GM21381 (cell line): ENCODE data around the gene ATP6V1G3.
"Not testable (repeated sequence)": the region's sequence is repeated elsewhere in the genome, so short reads cannot be mapped to it uniquely, and the experiment has no call there.

Source experiments
- ATAC-seq: cut with Tn5 transposase; IDR thresholded peaks from one replicate; pipeline ENCODE4 v1.9.1; 2021; ENCODE audit warnings: mild to moderate bottlenecking, moderate library complexity; ENCODE audit not compliant: unreplicated experiment

The ATP6V1G3 gene

DNA sequence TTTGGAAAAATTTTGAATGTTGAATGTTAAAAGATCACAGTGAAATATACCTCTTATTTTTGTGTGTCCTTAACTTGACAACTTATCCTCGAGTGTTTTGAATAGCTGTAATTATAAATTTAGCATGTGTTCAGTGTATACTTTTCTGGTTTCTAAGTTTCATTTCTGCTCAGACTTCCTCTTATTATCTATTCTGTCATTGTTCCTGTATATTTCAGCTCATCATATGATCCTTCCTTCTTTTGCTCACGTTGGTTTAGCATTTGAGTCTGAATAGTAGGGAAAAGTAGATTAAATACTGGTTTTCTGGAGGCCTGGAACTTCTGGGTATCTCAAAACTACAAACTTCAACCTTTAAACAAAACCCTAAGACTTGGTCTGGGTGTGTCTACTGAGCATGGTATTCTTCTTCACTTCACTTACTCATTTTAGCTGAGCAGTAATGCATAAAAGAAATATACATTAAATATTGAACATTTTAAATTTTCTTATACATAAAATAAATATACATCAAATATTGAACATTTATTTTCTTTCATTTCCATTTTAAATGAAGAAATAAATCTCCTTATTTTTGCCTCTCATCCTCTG lies 3.3 kb upstream of the ATP6V1G3 start:
- ATAC-seq, result peak; percentile 78

DNA sequence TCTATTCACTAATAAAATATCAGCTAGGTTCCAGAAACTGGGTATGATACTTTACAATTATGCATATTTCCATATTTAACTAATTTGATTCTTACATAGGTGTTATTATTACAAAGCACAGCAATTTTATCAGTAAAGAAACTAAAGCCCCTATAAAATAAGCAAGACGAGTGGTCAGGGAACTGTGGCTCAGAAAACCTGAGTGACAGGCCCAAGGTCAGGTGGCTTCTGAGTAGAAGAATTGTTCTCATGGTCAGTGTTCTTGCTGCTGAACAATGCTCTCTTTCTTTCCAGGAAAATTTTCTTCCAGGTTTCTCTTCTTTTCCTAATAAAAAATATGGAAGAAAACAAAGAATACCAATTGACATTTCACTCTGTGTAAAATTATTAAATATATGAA lies 2.2 kb upstream of the ATP6V1G3 start:
- no peak for ATAC-seq

DNA sequence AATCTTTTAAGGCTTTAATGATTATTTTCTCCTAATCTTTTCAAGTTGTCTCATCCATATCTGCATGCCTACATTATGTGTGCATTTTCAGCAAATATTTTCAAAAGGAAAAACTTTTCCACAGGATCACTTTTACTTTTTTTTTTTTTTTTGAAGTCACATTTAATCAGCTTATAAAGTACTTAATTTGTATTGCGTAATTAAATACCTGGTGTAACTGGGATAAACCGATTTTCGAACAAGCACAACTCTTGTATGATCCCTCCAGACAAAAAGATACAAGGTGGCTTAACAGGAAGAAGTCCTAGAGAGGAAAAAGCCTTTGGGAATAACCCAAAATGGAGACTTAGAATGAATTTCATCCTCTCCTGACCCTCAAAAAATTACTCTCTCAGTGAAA lies 1.3 kb upstream of the ATP6V1G3 start:
- ATAC-seq, result no peak

DNA sequence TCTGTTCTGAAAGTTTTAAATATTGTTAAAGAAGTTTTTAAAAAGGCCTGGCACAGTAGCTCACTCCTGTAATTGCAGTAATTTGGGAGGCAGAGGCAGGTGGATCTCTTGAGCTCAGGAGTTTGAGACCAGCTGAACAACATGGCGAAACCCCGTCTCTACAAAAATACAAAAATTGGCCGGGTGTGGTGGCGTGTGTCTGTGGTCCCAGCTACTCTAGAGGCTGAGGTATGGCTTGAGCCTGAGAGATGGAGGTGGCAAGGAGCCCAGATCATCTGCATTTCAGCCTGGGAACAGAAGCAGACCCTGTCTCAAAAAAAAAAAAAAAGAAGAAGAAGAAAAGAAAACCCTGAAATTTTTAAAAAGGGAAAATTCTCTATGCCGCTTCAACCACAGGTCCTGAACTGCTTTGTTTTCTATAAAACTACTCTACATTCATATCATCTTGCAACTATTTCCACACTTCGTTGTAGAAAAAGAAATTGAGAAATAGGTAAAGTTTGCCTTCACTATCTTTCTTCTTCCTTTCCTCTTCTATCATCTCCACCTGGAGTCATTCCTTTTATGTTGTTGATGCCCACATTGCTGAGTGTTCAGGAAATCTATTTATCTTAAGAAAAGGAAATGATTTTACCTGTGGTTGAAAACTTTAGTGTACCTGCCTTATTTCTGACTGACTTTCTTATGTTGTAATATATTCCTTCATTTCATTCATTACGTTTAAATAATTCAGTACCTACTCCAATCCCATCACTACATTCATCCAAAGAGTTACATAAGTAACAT lies 1.7 kb downstream of the ATP6V1G3 start:
- ATAC-seq, result no peak

DNA sequence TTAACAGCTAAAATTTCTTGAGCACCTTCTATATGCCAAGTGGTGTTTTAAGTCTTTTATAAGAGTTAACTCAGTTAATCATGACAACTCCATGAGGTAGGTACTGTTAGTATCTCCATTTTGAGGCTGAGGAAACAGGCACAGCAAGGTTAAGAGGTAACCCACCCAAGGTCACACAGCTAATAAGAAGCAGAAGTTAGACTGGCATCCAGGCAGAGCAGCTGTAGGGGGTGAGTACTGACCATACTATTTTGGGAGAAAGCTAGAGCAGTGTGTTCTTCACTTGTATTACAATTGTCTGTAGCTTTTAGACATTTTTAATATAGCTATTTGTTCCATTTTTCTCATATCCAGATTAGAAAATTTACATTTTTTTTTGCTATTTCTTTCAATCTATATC lies 4.8 kb downstream of the ATP6V1G3 start:
- no peak for ATAC-seq

- ATAC-seq, result no peak
These were observed 5.7 kb downstream of the ATP6V1G3 start for GRCh38 chr1:198534548-198535418.

GRCh38 chr1:198531891-198532290 lies 8.6 kb downstream of the ATP6V1G3 start:
- no peak for ATAC-seq

- ATAC-seq, result no peak
These were observed 9.5 kb downstream of the ATP6V1G3 start for GRCh38 chr1:198530953-198531352.

DNA sequence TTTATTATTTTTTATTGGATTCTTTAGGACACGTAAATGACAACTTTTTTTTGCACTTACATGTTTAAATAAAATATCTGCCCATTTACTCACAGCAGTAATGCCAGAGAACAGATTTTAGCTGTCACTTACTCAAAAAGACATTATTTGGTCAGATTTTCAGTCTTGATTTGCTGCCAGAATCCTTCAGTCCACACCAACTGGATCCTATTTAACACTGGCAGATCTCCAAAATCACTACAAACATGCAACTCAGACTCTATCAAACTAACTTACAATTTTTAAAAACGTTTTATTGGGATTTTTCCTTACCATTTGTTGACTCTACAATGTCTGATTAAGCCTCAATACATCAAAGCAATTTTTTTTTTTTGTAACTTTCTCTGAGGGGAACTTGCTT lies 11.1 kb downstream of the ATP6V1G3 start:
- no peak for ATAC-seq

- no peak for ATAC-seq
These were observed 12.1 kb downstream of the ATP6V1G3 start for GRCh38 chr1:198528364-198528763.

DNA sequence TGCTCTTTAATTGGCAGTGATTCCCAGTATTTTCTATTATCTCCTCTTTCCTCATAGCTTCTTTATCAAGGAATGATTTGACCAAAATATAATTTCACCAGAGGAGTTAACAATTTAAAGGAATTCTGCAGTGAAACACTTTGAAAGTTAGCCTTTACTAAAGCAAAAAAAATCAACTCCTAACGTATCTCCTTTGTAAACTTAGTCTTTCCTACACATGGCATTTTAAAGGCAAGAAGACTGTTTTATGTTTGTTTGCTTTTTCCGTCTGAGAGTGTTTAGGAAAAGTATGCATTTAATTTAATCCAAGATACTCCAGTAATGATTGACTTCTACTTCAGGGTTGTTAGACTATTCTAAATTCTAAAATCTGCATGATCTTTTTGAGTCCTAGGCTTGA lies 15.9 kb downstream of the ATP6V1G3 start:
- no peak for ATAC-seq

DNA sequence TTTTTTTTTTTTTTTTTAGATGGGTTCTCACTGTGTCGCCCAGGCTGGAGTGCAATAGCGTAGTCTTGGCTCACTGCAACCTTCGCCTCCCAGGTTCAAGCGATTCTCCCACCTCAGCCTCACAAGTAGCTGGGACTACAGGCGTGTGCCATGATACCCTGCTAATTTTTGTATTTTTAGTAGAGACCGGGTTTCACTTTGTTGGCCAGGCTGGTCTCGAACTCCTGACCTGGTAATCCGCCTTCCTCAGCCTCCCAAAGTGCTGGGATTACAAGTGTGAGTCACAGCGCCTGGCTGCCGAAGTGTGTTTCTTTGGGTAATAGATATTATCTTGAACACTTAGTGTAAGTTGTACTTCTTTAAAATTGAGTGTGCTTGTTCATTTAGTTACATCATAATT lies 16.4 kb downstream of the ATP6V1G3 start:
- ATAC-seq, result not testable (repeated sequence)

- no peak for ATAC-seq
These were observed 17.1 kb downstream of the ATP6V1G3 start for GRCh38 chr1:198523182-198523950.

- peak; percentile 92 for ATAC-seq
These were observed 19.8 kb downstream of the ATP6V1G3 start for GRCh38 chr1:198520524-198521254.

- ATAC-seq, result peak; percentile 14
These were observed 20.6 kb downstream of the ATP6V1G3 start for GRCh38 chr1:198519639-198520501.

DNA sequence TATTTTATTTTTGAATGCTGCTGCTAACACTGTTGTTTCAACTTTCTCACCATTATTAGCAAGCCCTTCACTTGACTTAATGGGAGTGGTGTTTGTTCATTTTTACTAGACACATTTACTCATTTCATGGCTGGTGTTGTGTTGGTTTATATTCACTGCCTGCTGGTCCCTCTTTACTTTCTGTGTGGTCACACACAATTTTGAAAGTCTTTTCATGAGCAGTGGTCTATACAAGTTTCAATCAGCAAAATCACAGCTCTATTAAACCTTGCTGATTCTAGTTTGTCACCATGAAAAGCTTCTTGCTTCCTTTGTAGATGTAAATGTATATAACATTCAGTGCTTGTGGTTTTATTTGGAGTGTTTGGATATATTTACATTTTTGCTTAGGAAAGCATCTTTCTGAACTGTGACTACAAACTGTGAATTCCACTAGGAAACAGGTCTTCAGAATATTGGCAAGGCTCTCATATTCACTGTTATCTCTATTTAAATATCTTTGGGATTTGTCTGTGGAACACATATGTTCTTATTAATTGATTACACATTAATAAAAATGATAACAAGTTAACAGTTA lies 22.8 kb downstream of the ATP6V1G3 start:
- ATAC-seq, result no peak

DNA sequence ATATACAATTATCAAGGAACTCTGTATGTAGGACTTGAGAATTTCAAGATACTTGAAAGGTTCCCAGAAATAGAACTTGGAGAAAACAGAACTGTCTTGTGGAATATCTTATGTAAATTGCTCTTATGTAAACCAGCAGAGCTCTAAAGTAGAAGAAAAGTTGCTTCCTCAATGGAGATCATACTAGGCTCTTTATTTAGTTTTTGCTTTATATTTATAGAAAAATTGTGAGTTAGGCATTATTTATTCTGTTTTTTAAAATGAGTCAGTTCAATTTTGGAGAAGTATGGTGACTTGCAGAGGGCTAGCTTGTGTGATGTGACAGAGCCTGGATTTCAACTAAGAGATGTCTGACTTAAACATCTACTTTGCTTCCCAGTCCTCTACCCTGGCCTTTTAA lies 40.4 kb downstream of the ATP6V1G3 start:
- ATAC-seq, result no peak

GRCh38 chr1:198499588-198499987 lies 40.9 kb downstream of the ATP6V1G3 start:
- no peak for ATAC-seq

DNA sequence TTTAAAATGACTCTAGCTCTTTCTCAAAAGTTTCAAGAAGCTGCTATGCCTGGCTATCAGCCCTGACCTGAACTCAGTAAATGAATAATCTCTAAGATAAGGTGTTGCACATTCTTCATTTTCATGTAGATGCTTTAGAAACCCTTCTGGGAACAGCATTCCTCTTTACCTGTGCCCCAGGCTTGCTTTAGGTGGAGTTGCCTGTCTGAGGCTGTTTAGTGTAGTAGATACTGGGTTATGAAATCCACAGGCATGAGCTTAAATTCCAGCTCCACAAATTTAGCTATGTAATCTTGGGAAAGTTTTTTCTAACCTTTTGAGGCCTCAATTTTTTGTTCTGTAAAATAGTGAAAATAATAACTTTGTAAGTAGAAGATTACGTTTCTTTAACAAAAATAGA lies 41.6 kb downstream of the ATP6V1G3 start:
- ATAC-seq, result no peak
